ENCODE measurements around the gene WDTC1. TPM values are rescaled to one million over a fixed set of nuclear protein-coding genes. Genes with fewer than 3 reads are reported as not detected.
A peak's percentile ranks its signal among the peaks of the same experiment; 100 is the strongest.

WDTC1 gene
- total RNA-seq, 1 experiment from 2014 or later = 19.0 TPM

DNA sequence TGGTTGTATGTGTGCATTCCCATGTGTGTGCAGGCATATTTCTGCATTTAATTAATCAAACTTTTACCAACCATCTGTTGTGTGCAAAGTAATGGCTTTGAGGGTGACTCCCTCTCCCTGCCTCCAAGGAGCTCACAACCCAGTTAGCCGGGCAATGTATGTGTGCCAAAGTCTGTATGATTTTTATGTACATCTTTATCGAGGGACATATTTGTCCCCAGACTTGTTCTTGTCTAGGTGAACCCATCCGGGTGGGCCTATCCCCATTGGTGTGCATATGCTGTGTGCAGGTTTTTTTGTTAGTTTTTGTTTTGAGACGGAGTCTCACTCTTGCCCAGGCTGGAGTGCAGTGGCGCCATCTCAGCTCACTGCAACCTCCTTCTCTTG lies 109.2 kb downstream of the WDTC1 start:
- Mint-ChIP-seq H3K9me3 (no peaks in the 10 kb centered on the region), H3K27ac (peak overlapping the region in 1 of 3 experiments; percentile 51; a peak in 1 of 7 replicates), H3K4me1 (peaks cover 43 to 47% of the 10 kb centered on the region in 2 experiments), H3K4me3 (peak overlapping the region; percentile 31 to 38; a peak in 3 of 5 replicates), H3K36me3 (ENCODE audit: insufficient read depth in 1 of 3, low read depth in 3 of 3) (peaks cover 5 to 20% (median 12%) of the 10 kb centered on the region in 3 experiments; a peak in 5 of 7 replicates), H3K27me3 (ENCODE audit: low read depth) (peaks cover 4% of the 10 kb centered on the region)
- Histone ChIP-seq H3K79me1 (ENCODE audit: insufficient read depth, low read depth, low read length, poor library complexity, severe bottlenecking) (no peaks in the 10 kb centered on the region), H2BK15ac (ENCODE audit: low read depth, low read length) (no peak overlapping the region), H3K14ac (ENCODE audit: insufficient read depth, low read length) (no peak overlapping the region), H2BK5ac (ENCODE audit: insufficient read length, low read length) (no peak overlapping the region), H2AFZ (ENCODE audit: low read length) (no peak overlapping the region), H4K20me1 (ENCODE audit: control insufficient read depth, insufficient read depth, insufficient read length) (peaks cover 4% of the 10 kb centered on the region), H2BK12ac (ENCODE audit: insufficient read length, low read depth, low read length) (no peak overlapping the region), H3K23ac (ENCODE audit: insufficient read length, low read depth, low read length) (no peak overlapping the region), H3K27me3 (ENCODE audit: insufficient read depth, low read length) (no peaks in the 10 kb centered on the region), H2BK20ac (ENCODE audit: low read depth, low read length, poor library complexity, severe bottlenecking) (no peak overlapping the region), H3K9ac (ENCODE audit: extremely low read depth, insufficient read length, low read length) (no peak overlapping the region), H4K5ac (ENCODE audit: insufficient read length, low read depth, low read length) (no peak overlapping the region), H3K79me2 (ENCODE audit: insufficient read depth, low read length) (no peaks in the 10 kb centered on the region; the same call in 1 of the 2 replicates), H3T11ph (ENCODE audit: low read length) (no peak overlapping the region), H3K4me1 (ENCODE audit: insufficient read depth, low read length) (no peaks in the 10 kb centered on the region; the same call in 1 of the 2 replicates), H4K91ac (ENCODE audit: insufficient read length, low read depth, low read length) (no peak overlapping the region), H3K23me2 (ENCODE audit: insufficient read length, low read depth, low read length, poor library complexity, severe bottlenecking) (no peaks in the 10 kb centered on the region), H3K18ac (ENCODE audit: insufficient read length, low read depth, low read length) (no peak overlapping the region), H2BK120ac (ENCODE audit: low read depth, low read length, poor library complexity, severe bottlenecking) (no peak overlapping the region), H2AK5ac (ENCODE audit: insufficient read length, low read length) (no peak overlapping the region), H3K56ac (ENCODE audit: insufficient read length, low read depth, low read length) (no peak overlapping the region), H3K4ac (ENCODE audit: low read depth, low read length) (no peak overlapping the region), H3K27ac (ENCODE audit: insufficient read length, low read depth, low read length) (no peak overlapping the region), H3K4me2 (ENCODE audit: insufficient read depth, insufficient read length, low read length) (no peak overlapping the region), H4K8ac (replicated peaks; ENCODE audit: insufficient read length, low read depth, low read length) (no peak overlapping the region), H3K9me3 (ENCODE audit: control insufficient read depth, low read depth, low read length) (no peaks in the 10 kb centered on the region)
- no peak for TF ChIP-seq CTCF (conservative IDR thresholded peaks at IDR 0.05)
- DNase-seq = no peak
- WGBS (ENCODE audit: extremely low coverage, insufficient read length, low lambda C conversion rate) = no CpG with 5 or more reads among the region's 5 CpGs
